ENCODE data around the gene LBHD1. TPM values are rescaled to one million over a fixed set of nuclear protein-coding genes. Genes with fewer than 3 reads are reported as not detected.

Gene LBHD1
- total RNA-seq, 1 experiment from 2014 or later = 10.4 TPM

DNA sequence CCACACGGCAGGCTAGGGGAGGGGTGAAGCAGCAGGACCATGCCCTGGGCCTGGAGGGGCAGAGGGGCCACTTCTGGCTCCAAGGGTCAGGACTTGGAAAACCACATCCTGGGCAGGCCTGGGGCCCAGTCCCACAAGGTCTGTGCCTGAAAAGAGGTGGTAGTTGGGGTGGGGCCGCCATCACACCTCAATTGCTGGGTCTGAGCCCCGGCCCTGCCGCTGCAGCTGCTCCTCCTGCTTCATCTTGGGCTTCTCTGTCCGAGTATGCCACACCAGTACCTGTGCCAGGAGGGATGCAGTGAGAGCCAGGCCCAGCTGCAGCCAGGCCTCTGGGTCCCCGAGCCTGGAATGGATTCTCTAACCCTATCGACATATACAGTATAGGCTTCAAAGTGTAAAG is 56.5 kb downstream of the LBHD1 start:
- H3K79me1 ChIP-seq (ENCODE audit: insufficient read depth, low read depth, low read length, poor library complexity, severe bottlenecking) = no peaks in the 10 kb centered on the region
- no peak overlapping the region for H3K14ac ChIP-seq (ENCODE audit: insufficient read depth, low read length)
- peaks cover 2% of the 10 kb centered on the region for H3K27me3 Mint-ChIP-seq (ENCODE audit: low read depth)
- H3K4me1 ChIP-seq (ENCODE audit: insufficient read depth, low read length) = no peaks in the 10 kb centered on the region; the same call in 1 of the 2 replicates
- DNase-seq = no peak
- H3K18ac ChIP-seq (ENCODE audit: insufficient read length, low read depth, low read length) = no peak overlapping the region
- TF ChIP-seq, protein P1, sequence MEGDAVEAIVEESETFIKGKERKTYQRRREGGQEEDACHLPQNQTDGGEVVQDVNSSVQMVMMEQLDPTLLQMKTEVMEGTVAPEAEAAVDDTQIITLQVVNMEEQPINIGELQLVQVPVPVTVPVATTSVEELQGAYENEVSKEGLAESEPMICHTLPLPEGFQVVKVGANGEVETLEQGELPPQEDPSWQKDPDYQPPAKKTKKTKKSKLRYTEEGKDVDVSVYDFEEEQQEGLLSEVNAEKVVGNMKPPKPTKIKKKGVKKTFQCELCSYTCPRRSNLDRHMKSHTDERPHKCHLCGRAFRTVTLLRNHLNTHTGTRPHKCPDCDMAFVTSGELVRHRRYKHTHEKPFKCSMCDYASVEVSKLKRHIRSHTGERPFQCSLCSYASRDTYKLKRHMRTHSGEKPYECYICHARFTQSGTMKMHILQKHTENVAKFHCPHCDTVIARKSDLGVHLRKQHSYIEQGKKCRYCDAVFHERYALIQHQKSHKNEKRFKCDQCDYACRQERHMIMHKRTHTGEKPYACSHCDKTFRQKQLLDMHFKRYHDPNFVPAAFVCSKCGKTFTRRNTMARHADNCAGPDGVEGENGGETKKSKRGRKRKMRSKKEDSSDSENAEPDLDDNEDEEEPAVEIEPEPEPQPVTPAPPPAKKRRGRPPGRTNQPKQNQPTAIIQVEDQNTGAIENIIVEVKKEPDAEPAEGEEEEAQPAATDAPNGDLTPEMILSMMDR (conservative IDR thresholded peaks at IDR 0.05) = no peak
- no peak overlapping the region for H4K91ac ChIP-seq (ENCODE audit: insufficient read length, low read depth, low read length)
- no peak overlapping the region for H3K23ac ChIP-seq (ENCODE audit: insufficient read length, low read depth, low read length)
- no peak overlapping the region for H2BK5ac ChIP-seq (ENCODE audit: insufficient read length, low read length)
- no peak overlapping the region for H4K5ac ChIP-seq (ENCODE audit: insufficient read length, low read depth, low read length)
- H3K4ac ChIP-seq (ENCODE audit: low read depth, low read length) = no peak overlapping the region
- H2BK12ac ChIP-seq (ENCODE audit: insufficient read length, low read depth, low read length) = no peak overlapping the region
- peaks cover 13% of the 10 kb centered on the region for H3K23me2 ChIP-seq (ENCODE audit: insufficient read length, low read depth, low read length, poor library complexity, severe bottlenecking)
- H3K27me3 ChIP-seq (ENCODE audit: insufficient read depth, low read length) = no peaks in the 10 kb centered on the region
- no peak overlapping the region for H4K8ac ChIP-seq (replicated peaks; ENCODE audit: insufficient read length, low read depth, low read length)
- H3K4me3 Mint-ChIP-seq = no peak overlapping the region
- WGBS (ENCODE audit: extremely low coverage, insufficient read length, low lambda C conversion rate) = no CpG with 5 or more reads among the region's 7 CpGs
- H2AK5ac ChIP-seq (ENCODE audit: insufficient read length, low read length) = no peak overlapping the region
- H2BK15ac ChIP-seq (ENCODE audit: low read depth, low read length) = no peak overlapping the region
- no peak overlapping the region for H2BK20ac ChIP-seq (ENCODE audit: low read depth, low read length, poor library complexity, severe bottlenecking)
- H3K79me2 ChIP-seq (ENCODE audit: insufficient read depth, low read length) = no peaks in the 10 kb centered on the region
- no peak overlapping the region for H3K27ac ChIP-seq (ENCODE audit: insufficient read length, low read depth, low read length)
- H2AFZ ChIP-seq (ENCODE audit: low read length) = no peak overlapping the region
- peaks cover 2 to 20% (median 19%) of the 10 kb centered on the region in 3 experiments; a peak in 6 of 7 replicates for H3K36me3 Mint-ChIP-seq (ENCODE audit: insufficient read depth in 1 of 3, low read depth in 3 of 3)
- no peaks in the 10 kb centered on the region for H4K20me1 ChIP-seq (ENCODE audit: control insufficient read depth, insufficient read depth, insufficient read length)
- H2BK120ac ChIP-seq (ENCODE audit: low read depth, low read length, poor library complexity, severe bottlenecking) = no peak overlapping the region
- no peak overlapping the region for H3K27ac Mint-ChIP-seq
- no peak overlapping the region for H3T11ph ChIP-seq (ENCODE audit: low read length)
- H3K9ac ChIP-seq (ENCODE audit: extremely low read depth, insufficient read length, low read length) = no peak overlapping the region
- peaks cover 20 to 32% of the 10 kb centered on the region in 2 experiments for H3K4me1 Mint-ChIP-seq
- H3K9me3 Mint-ChIP-seq = no peaks in the 10 kb centered on the region
- no peak overlapping the region for H3K4me2 ChIP-seq (ENCODE audit: insufficient read depth, insufficient read length, low read length)
- H3K9me3 ChIP-seq (ENCODE audit: control insufficient read depth, low read depth, low read length) = no peaks in the 10 kb centered on the region
- H3K56ac ChIP-seq (ENCODE audit: insufficient read length, low read depth, low read length) = peak overlapping the region; percentile 89

Data from H9 (cell line).